IPS DF 6.9 (cell line): ENCODE results near the gene EPHB3.
A peak's percentile ranks its signal among the peaks of the same experiment; 100 is the strongest.

Experiments
- DNase-seq: peaks from one replicate; pipeline ENCODE4 v3.0.0-alpha.2; 2013; ENCODE audit warnings: low read depth, low spot score
- H3K27ac ChIP-seq: one replicate; pipeline ENCODE4 v1.5.1; 2013; ENCODE audit warnings: low read length, control low read depth
- H3K27me3 ChIP-seq: 2 replicates; pipeline ENCODE4 v1.6.1; 2013; ENCODE audit warnings: mild to moderate bottlenecking, low read length; ENCODE audit not compliant: control insufficient read depth, insufficient read depth
- H3K36me3 ChIP-seq: 2 replicates; pipeline ENCODE4 v1.6.1; 2013; ENCODE audit warnings: low read length; ENCODE audit not compliant: control insufficient read depth, insufficient read depth
- H3K4me1 ChIP-seq: 2 replicates; pipeline ENCODE4 v1.6.1; 2013; ENCODE audit warnings: low read length; ENCODE audit not compliant: control insufficient read depth, insufficient read depth
- H3K4me3 ChIP-seq: 2 replicates; pipeline ENCODE4 v1.5.1; 2013; ENCODE audit warnings: mild to moderate bottlenecking, low read length
- H3K9me3 ChIP-seq: 2 replicates; pipeline ENCODE4 v1.6.1; 2013; ENCODE audit warnings: low read length, inconsistent platforms; ENCODE audit not compliant: control insufficient read depth, insufficient read depth
- WGBS: extraction: QIAGEN DNeasy Blood & Tissue Kit; methylation state at CpG from one replicate; pipeline ENCODE4 v1.1.7; 2013; ENCODE audit warnings: mixed read lengths, missing lambda C conversion rate; ENCODE audit not compliant: insufficient read length, insufficient coverage; 5-methylcytosine and 5-hydroxymethylcytosine counted together

Gene EPHB3

DNA sequence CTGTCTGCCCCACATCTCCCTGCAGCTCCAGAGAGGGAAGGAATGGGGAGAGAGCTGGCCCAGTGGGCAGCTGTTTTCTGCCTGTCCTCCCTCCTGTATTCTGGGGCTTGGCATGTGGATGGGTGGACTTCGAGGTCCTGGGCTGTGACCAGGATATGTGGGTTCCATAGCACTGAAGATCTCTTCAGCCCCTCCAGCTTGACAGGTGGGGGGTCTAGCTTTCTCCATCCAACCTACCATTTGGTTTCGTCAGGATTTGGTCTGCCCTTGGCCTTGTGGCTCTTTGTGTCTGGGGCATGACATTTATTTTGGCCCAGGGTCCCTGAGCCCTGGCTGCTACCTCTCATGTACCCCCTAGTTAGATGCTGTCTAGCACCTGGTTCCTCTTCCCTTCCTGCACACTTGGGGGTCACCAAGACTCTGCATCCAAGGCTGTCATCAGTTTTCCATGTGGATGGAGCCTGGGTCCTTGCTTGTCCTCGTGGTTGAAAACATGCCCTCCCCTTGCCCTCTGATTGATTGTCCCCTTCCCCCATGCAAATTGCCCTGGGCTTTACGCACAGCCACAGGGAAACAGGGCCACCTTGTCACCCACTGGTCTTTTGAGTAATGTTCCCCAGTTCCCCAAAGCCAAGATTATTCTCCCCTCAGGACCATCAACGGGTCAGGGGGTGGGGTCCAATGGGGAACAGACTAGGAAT lies 3.2 kb downstream of the EPHB3 start:
- Histone ChIP-seq H3K4me3 (no peak overlapping the region), H3K4me1 (peaks cover 28% of the 10 kb centered on the region), H3K27me3 (peaks cover 80% of the 10 kb centered on the region), H3K36me3 (no peaks in the 10 kb centered on the region; the same call in 1 of the 2 replicates), H3K9me3 (no peaks in the 10 kb centered on the region), H3K27ac (no peak overlapping the region)
- WGBS, result no CpG with 5 or more reads among the region's 5 CpGs
- DNase-seq, result no peak

DNA sequence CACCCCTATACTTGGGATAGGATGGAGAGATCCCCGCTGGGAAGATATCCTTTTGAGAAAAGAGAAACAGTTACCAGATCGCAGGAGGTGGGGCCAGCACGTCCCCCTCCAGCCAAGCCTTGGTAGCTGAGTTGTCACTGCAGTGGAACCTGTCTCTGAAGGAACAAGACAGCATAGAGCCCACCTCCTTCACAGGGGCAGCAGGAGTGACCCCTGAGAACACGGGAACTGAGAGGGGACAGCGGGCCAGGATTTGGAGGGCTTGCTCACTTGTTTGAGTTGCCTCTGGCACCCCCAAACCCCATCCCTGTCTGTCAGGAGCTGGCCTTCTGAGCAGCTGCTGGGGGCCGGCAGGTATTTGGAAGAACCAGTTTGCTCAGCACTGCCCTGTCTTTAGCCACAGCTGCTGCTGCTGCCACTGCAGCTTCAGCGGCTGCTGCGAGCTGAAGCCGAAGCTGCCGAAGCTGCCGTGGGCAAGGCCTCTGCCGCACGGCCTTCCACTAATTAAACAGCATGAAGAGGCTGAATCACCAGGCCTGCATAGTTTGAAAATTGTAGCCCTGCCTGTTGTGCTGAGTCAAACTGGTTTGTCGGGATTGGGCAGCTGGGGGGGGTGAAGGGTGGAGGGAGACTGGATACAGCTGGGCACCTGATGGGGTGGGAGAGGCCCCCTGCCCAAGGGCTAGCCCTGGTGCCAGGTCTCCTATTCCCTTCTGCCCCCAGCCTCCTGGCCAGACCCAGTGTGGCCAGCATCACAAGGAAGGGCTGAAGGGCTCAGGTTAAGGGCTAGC lies 4.0 kb downstream of the EPHB3 start:
- no peak for DNase-seq
- Histone ChIP-seq H3K9me3 (no peaks in the 10 kb centered on the region), H3K27me3 (peaks cover 82% of the 10 kb centered on the region), H3K36me3 (no peaks in the 10 kb centered on the region; the same call in 1 of the 2 replicates), H3K4me3 (no peak overlapping the region), H3K27ac (no peak overlapping the region), H3K4me1 (peaks cover 30% of the 10 kb centered on the region)
- no CpG with 5 or more reads among the region's 14 CpGs for WGBS

DNA sequence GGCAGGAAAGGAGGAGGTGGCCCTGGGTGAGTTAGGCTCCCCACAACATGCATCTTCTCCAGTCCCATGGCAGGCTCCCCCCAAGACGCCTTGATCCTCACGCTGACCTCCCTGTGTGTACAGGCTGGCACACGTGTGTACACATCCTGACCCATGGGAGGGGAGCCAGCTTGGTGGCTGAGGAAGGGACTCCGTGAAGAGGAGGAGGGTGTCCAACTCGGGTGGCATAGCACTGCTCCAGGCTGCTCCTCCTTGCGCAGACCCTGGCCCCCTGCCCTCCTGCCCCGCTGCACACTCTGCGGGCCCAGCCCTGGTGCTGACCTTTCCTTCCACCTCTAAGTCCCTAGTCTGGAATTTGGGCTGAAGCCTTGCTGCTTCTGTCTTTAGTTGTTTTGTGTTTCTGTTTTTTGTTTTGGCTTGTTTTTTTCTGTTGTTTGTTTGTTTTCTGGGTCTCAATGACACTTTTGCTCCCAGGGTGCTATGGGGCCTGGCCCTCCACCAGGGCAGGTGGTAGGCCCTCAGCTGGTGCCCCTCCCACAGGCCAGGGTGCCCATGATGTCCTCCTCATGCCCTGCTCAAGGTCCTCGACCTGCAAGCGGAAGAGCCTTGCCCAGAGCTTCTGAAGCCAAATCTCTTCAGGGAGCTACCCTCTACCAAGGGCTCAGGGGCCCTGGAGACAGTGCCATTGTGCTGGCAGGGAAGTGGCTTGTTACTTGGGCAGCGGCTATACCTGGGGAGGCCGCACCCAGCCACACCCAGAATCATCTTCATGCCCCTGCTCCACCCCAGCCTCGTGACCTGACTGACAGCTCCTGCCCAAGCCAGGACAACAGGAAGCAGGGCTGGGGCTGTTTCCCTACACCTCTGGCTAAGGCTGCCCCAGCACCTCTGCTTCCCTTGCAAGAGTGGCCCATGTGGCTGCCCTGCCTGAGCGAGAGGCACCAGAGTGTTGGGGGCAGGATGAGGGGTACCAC lies 5.1 kb downstream of the EPHB3 start:
- Histone ChIP-seq H3K36me3 (no peaks in the 10 kb centered on the region; the same call in 1 of the 2 replicates), H3K4me1 (peaks cover 27% of the 10 kb centered on the region), H3K27me3 (peaks cover 82% of the 10 kb centered on the region), H3K9me3 (no peaks in the 10 kb centered on the region), H3K4me3 (no peak overlapping the region), H3K27ac (no peak overlapping the region)
- no CpG with 5 or more reads among the region's 14 CpGs for WGBS
- DNase-seq, result no peak

DNA sequence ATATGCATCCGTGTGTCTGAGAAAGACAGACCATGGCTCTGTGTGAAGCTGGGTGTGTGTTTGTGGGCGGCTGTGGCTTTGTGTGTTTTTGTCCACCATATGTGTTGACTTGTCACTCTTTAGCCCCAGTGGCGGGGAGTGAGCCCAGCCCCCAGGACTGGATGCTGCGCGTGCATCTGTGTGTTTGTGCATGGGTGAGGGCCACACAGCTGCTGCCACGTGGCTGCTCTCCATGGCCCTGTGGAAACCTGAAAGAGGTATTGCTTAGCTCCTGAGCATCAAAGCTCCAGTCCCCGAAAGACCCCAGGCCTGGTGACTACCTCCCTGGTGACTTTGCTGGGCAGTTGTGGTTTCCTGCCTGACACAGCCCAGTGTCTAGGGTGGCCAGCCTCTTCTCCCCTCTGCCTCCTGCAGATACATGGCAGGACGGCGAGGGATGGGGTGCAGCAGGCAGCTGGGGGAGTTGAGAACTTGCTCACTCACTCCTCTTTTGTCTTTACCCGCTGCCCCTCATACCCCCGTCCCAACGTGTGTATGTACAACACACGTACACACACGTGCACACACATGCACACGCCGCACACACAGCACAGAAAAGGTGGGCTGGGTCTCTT lies 6.5 kb downstream of the EPHB3 start:
- no peak for DNase-seq
- Histone ChIP-seq H3K36me3 (no peaks in the 10 kb centered on the region), H3K4me3 (peak overlapping the region; percentile 57; the same call in 1 of the 2 replicates), H3K4me1 (peaks cover 29% of the 10 kb centered on the region), H3K27ac (no peak overlapping the region), H3K9me3 (no peaks in the 10 kb centered on the region), H3K27me3 (peaks cover 78% of the 10 kb centered on the region)
- no CpG with 5 or more reads among the region's 16 CpGs for WGBS

DNA sequence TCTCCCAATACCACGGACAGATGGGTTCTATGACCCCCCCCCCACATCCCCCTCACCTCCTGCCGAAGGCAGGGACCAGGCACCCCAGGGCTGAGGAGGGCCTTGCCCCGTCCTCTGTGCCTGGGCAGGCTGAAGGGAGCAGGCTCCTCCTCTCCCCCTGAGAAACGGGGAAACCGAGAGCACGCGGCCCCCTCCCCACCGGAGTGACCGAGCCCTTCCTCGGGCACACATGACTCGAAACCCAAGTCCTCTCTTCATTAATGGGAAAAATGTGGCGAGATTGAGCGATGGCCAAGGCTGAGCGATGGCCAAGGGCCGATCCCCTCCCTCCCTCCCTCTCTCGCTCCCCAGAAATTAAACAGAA lies 7.0 kb downstream of the EPHB3 start:
- peaks cover 74% of the 10 kb centered on the region for H3K27me3 ChIP-seq
- H3K36me3 ChIP-seq, result no peaks in the 10 kb centered on the region
- H3K9me3 ChIP-seq, result no peaks in the 10 kb centered on the region
- no peak for DNase-seq
- H3K4me1 ChIP-seq, result peaks cover 29% of the 10 kb centered on the region
- no CpG with 5 or more reads among the region's 16 CpGs for WGBS
- peak overlapping the region; percentile 57; the same call in 1 of the 2 replicates for H3K4me3 ChIP-seq
- H3K27ac ChIP-seq, result no peak overlapping the region

DNA sequence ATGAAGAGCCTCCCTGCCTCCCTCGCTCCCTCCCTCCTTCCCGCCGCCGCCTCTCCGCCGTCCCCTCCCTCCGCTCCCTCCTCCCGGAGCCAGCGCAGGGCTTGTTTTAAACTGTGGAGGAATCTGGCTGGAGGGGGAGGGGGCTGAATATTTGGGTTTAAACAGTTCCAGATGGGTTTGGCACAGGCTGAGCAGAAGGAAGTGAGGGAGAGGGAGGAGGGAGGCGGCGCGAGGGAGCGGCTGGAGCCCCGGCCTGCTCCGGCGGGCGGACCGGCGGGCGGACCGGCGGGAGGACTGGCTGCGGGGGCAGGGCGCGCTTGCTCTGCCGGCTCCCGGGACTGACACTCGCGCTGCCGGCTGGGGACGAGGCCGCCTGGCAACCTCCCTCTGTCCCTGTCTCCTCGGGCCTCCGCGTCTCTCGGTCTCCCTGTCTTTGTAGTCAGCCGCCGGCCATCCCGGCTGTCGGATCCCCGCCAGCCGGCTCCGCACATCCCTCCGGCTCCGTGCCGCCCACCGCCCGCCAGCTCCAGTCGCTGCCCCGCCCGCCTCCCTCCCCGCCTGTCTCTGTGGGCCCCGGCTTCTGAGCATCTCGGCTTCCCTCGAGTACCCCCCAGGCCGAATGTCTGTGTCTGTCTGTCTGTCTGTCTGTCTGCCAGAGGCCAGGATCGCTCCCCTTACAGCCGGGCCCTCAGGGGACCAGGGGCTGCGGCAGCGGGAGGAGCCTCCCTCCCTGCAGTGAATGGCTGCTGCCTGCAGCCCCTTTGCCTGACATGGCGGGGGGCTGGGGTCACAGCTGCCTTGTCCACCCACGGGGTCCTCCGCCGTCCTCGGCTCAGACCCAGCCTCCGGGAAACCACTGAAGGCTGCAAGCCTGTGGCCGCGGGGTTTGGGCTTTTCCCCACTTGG lies 7.6 kb downstream of the EPHB3 start:
- no peak for DNase-seq
- H3K4me3 ChIP-seq, result peak overlapping the region; percentile 57; the same call in 1 of the 2 replicates
- peaks cover 26% of the 10 kb centered on the region for H3K4me1 ChIP-seq
- no peak overlapping the region for H3K27ac ChIP-seq
- H3K9me3 ChIP-seq, result no peaks in the 10 kb centered on the region
- H3K36me3 ChIP-seq, result no peaks in the 10 kb centered on the region
- WGBS, result no CpG with 5 or more reads among the region's 68 CpGs
- peaks cover 67% of the 10 kb centered on the region for H3K27me3 ChIP-seq

DNA sequence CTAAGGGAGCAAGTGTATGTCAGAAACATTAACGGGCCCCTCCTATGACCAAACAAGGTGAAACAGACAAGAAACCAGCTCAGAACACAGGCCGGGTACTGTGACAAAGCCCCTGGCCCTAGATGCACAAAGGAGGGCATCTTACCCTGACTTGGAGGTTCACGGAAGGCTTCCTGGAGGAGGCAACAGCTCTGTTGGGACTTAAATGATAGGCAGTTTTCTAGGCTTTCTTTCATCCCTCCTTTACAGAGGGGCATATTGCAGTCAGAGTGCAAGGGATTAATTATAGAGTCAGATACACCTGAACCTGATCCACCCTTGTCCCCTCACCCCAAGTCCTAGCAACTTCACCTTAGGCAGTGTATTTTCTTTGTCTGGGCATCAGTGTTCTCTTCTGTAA lies 8.4 kb downstream of the EPHB3 start:
- Histone ChIP-seq H3K4me3 (no peak overlapping the region), H3K4me1 (peaks cover 23% of the 10 kb centered on the region), H3K36me3 (no peaks in the 10 kb centered on the region), H3K27me3 (peaks cover 59% of the 10 kb centered on the region), H3K9me3 (no peaks in the 10 kb centered on the region), H3K27ac (no peak overlapping the region)
- no peak for DNase-seq
- no CpG with 5 or more reads among the region's 3 CpGs for WGBS

DNA sequence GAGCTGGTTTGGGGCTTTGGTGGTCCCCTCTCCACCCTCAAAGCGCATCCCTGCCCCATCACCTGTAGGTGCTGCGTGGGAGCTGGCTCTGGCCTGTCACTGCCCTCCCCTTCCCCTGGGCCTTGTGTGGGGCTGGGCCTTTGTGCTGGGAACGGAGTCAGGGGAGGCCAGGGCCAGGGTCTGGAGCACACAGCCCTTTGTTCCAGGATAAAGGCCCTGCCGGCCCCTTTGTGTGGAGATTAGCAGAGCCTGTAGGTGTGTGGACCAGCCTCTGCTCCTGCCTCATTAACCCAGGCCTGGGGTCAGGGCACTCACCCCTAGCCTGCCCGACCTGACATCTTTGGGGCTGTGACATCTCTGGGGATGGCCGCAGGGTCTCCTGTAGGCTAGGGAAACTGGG lies 8.9 kb downstream of the EPHB3 start:
- H3K36me3 ChIP-seq, result no peaks in the 10 kb centered on the region
- no CpG with 5 or more reads among the region's 6 CpGs for WGBS
- peaks cover 54% of the 10 kb centered on the region for H3K27me3 ChIP-seq
- no peak for DNase-seq
- peaks cover 21% of the 10 kb centered on the region for H3K4me1 ChIP-seq
- no peaks in the 10 kb centered on the region for H3K9me3 ChIP-seq
- no peak overlapping the region for H3K27ac ChIP-seq
- H3K4me3 ChIP-seq, result no peak overlapping the region

DNA sequence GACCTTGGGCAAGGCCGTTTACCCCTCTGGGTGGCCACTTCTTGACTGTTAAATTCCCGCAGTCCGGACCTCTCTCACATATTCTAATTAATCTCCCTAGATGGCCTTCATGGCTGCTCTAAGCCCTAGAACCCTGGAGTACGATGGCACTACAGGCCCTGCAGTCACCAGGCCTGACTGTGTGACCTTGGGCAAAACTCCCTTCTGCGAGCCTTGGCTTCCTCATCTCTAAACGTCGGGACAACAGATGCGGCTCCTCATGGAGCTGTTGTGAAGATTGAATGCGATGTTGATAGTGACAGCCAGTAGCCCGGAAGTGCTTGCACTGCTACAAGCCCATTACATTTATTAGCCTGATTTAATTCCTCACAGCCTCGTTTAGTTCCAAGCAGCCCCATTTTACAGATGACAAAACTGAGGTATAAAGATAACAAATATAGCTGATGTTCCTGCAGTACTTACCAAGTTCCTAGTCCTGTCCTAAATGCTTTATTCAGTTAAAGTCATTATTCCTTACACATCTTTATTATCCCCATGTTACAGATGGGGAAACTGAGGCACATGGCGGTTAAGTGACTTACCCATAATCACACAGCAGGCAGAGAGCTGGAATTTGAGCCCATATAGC lies 10.3 kb downstream of the EPHB3 start:
- Histone ChIP-seq H3K4me1 (peaks cover 18% of the 10 kb centered on the region), H3K27me3 (peaks cover 40% of the 10 kb centered on the region), H3K9me3 (no peaks in the 10 kb centered on the region), H3K27ac (no peak overlapping the region), H3K4me3 (no peak overlapping the region), H3K36me3 (no peaks in the 10 kb centered on the region)
- no peak for DNase-seq
- WGBS, result no CpG with 5 or more reads among the region's 12 CpGs
